NCI-H1694 (cell line): ENCODE measurements around the gene SYNDIG1.

Experiments
- DNase-seq: peaks from one replicate; lab custom pipeline; 2025; lab: John Stamatoyannopoulos, UW

Gene SYNDIG1

DNA sequence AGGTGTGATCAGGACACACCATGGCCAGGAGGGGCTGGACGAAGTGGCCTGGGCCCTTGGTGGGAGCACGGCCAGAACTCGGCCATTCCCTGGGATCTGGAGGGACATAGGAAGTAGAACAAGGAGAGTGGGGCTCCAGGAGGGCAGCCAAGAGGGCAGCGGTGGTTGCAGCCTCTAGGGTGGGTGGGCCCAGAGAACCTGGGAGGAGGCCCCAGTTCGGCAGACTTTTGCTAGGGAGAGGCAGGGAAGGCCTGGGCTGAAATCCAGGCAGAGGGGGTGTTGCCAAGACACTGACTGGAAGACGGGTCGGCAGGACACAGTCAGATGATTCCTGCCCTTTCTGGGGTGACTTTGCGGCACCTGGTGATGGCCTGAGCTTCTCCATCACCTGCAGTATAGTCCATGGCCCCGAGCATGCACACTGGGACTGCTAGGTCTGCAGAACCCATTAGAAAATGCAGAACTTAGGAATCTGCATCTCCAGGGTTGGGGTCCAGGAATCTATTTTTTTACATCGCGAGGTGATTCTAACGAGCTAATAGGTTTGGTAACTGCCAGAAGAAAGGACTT lies 224.8 kb downstream of the SYNDIG1 start:
- DNase-seq = no peak

- DNase-seq = no peak
Observed at GRCh38 chr20:24694727-24695528, 225.5 kb downstream of the SYNDIG1 start.

GRCh38 chr20:24695529-24696225 lies 226.2 kb downstream of the SYNDIG1 start:
- DNase-seq = no peak

- DNase-seq = no peak
Observed at GRCh38 chr20:24696396-24696795, 227.0 kb downstream of the SYNDIG1 start.

GRCh38 chr20:24697411-24697810 lies 228.0 kb downstream of the SYNDIG1 start:
- no peak for DNase-seq

DNA sequence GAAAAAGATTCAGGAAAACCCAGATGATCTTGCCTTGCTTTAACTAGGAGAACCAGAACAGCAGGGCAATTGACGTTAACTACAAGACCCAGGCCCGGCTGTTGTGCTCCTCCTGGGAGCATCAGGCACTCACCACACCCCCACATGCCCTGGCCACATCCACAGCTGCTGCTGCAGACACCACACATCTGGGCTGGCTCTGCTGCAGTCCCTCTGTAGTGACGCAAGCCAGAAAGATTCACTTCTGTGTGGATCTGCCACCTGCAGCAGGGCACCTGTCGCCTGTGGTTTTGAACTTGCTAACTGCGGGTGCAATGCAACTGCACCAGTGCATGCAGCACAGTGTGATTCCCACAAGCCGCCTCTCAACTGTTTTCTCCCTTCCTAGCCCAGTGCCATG lies 228.8 kb downstream of the SYNDIG1 start:
- DNase-seq = no peak

GRCh38 chr20:24698706-24699206 lies 229.3 kb downstream of the SYNDIG1 start:
- DNase-seq = no peak

- DNase-seq = no peak
Observed at GRCh38 chr20:24699321-24700165, 230.1 kb downstream of the SYNDIG1 start.

GRCh38 chr20:24700166-24700860 lies 230.9 kb downstream of the SYNDIG1 start:
- no peak for DNase-seq

DNA sequence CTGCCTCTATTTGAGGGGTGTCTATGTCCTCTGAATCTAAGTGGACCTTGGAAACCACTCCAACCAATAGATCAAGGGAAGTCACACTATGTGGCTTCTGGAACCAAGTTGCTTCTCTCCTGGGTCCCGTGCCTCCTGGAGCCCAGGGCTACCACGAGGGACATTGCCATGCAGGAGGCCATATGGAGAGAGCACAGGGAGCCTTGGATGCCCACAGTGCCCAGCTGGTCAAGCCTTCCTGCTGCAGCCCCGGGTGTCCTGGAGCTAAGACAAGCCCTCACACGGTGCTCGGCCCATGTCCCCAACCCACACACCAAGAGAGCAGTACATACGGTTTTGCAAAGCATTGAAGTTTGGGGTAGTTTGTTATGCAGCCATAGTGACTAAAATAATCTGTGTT lies 231.6 kb downstream of the SYNDIG1 start:
- no peak for DNase-seq

GRCh38 chr20:24701668-24702067 lies 232.2 kb downstream of the SYNDIG1 start:
- no peak for DNase-seq

DNA sequence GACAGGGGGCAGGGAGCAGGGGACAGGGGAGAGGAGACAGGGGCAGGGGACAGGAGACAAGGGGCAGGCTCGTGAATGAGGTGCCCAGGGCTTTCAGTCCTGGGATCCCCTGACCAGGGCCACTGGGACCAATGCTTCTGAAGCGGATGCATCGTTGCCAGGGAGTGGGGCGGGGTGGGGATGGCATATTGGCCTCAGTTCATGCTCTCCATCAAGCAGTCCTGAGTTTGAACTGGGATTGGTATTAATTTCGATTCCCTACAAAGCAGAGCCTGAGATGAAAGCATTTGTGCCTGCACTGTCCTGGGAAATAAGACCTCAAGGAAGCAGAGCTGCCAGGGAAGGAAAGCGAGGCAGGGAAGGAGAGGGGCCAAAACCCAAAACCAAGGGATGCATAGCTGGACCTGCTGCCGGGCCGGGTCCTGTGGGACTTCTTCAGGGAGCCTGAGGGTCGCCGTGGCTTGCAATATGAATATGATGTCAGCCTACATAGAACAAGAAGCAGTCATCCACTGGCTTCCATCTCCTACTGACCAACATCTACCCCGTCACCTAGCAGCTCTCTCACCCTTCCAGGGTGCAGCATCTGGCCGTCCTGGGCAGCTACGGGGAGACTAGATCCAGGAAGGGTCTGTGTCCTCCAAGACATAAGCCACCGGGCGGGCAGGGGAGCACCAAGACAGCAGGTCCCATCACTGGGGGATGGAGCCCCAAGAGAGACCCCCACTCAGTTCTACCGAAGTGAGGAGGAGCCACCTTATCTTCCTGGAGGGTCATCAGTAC lies 233.3 kb downstream of the SYNDIG1 start:
- no peak for DNase-seq

DNA sequence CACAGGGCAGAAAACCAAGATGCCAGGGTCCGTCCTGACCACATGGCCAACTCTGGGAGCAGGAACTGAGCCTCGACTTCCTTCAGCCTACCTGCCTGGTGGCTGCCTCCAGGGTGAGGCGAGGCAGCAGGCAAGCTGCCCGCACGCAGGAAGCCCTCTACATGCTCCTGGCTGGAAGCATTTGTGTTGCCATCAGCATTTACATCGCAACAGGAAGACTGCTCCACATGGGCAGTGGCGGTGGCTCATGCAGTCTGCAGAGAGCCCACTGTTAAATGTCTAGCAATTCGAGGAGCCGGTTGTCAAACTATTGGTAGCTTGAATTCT lies 233.8 kb downstream of the SYNDIG1 start:
- DNase-seq = no peak

DNA sequence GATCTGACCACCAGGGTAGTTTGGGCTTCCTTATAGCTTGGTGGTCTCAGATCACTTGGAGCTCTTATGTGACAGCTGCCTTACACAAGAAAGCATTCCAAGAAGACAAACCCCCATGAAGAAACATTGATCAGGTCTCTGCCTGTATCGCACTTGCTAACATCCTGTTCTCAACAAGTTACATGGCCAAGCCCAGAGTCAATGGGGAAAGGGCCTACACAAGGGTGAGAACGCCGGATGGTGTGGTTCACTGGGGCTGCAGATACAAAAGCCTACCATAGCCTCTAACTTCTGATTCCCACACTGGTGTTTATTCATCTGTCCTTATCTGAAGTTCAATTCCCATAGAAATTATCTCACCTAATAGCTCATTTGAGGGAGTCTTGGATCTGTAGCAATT lies 235.5 kb downstream of the SYNDIG1 start:
- no peak for DNase-seq

DNA sequence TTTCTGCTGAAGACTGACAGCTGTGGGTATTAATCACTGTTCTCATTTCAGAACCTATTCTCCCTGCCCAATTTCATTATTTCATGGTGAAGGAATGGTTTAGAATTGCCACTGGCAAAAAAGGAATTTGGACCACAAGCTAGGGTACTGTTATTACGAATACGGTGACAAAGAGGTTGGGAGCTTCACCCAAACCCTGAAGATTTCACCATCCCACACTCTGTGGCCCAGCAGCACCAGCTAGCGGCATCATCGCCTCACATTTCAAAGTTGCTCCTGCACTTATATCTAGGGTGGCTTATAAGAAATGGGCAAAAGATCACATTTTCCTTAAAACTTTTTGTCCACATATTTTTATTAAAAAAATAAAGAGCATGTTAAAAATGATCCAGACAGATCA lies 236.1 kb downstream of the SYNDIG1 start:
- no peak for DNase-seq

DNA sequence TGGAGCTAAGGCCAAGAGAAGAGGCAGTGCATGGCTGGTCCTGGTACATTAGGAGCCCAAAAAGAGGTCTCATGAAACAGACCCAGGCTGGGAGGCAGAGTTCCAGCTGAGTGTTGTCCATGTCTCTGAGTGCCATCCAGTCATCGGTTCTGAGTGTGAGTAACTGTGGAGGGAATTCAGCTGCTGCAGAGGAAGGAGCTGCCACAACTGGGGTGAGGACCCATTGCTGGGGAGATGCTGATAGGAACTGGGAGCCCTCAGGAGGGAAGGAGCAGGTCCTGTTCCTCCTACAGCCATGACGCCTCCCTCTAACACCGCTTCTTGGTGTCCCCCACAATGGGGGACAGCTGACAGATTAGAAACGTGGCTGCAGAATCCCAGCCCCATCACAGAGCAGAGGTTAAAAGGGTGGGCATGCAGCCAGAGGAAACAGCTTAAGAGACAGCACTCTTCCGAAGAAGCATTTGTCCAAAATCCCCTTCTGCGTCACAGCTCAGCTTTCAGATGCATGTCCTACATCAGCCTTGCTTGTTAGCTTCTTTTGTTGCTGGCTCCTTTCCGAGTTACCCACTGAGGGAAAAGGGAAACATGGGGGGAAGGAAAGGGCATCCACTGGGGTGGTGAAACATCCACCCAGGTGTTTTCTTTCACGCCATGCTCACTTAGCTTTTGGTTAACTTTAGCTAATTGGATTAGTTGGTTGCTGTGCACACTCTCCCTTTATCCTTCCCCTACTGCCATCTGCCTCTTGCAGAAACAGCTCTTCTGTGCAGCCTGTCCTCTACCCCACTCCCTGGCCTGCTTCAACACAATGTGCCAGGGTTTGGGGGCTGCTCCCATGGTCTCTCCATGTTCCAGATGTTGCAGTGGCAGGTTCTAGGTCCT lies 239.2 kb downstream of the SYNDIG1 start:
- DNase-seq = peak; percentile 26
